Cardiac fibroblast (primary cell): Measurements from ENCODE around the gene KAT7.
"Not testable (repeated sequence)": the region's sequence is repeated elsewhere in the genome, so short reads cannot be mapped to it uniquely, and the experiment has no call there.

Source experiments
- DNase-seq, 2 donors: peaks; one replicate each; pipeline versions ENCODE4 v3.0.0 to v3.0.0-alpha.2; 2010; ENCODE audit warnings: low read depth in 2 of 2
- H3K4me3 ChIP-seq, 2 donors: replicated peaks in 1 of 2; 1 replicate in 1 of 2; 2 replicates in 1 of 2; pipeline ENCODE4 v1.5.1; 2011; ENCODE audit warnings: low read depth in 2 of 2, low read length in 2 of 2, mild to moderate bottlenecking in 2 of 2, moderate library complexity in 1 of 2
- TF ChIP-seq, protein P1 (sequence below): IDR thresholded peaks from one replicate; pipeline ENCODE4 v1.5.1; 2011; ENCODE audit warnings: low read depth, mild to moderate bottlenecking, low read length, inconsistent platforms

Gene KAT7

DNA sequence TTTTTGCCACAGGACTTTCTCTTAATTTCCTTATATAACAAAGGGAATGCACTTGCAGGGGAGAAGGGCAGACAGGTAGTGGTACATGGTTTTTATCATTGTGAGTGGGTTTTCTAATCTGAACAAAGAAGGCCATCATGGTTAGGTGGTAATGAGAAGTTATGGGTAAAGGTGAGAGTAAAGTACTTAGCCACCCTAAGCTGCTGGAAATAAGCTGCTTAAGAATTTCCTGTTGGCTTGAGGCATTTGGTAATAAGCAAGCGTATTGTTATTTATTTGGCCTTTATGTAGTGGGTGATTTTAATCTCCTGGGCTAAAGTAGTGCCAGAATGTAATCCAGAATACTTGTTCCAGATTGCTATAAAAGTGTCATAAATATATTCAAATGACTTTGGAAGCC is 32.3 kb downstream of the KAT7 start:
- no peak overlapping the region for H3K4me3 ChIP-seq
- DNase-seq = no peak
- TF ChIP-seq, protein P1, sequence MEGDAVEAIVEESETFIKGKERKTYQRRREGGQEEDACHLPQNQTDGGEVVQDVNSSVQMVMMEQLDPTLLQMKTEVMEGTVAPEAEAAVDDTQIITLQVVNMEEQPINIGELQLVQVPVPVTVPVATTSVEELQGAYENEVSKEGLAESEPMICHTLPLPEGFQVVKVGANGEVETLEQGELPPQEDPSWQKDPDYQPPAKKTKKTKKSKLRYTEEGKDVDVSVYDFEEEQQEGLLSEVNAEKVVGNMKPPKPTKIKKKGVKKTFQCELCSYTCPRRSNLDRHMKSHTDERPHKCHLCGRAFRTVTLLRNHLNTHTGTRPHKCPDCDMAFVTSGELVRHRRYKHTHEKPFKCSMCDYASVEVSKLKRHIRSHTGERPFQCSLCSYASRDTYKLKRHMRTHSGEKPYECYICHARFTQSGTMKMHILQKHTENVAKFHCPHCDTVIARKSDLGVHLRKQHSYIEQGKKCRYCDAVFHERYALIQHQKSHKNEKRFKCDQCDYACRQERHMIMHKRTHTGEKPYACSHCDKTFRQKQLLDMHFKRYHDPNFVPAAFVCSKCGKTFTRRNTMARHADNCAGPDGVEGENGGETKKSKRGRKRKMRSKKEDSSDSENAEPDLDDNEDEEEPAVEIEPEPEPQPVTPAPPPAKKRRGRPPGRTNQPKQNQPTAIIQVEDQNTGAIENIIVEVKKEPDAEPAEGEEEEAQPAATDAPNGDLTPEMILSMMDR = no peak

DNA sequence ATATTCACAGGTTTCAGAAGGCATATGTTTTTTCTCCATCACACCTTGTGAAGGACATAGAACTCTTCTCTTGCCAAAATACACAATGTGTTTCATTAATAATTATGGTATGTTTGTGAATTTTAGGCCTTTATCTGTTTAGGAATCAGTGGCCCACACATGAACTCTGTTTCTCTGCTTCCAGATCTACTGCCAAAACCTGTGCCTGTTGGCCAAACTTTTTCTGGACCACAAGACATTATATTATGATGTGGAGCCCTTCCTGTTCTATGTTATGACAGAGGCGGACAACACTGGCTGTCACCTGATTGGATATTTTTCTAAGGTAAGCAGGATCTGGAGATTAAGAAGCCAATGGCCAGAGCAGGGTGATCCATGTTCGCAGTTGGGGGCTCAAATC is 33.0 kb downstream of the KAT7 start:
- DNase-seq = no peak
- TF ChIP-seq, protein P1 = no peak
- H3K4me3 ChIP-seq = no peak overlapping the region

DNA sequence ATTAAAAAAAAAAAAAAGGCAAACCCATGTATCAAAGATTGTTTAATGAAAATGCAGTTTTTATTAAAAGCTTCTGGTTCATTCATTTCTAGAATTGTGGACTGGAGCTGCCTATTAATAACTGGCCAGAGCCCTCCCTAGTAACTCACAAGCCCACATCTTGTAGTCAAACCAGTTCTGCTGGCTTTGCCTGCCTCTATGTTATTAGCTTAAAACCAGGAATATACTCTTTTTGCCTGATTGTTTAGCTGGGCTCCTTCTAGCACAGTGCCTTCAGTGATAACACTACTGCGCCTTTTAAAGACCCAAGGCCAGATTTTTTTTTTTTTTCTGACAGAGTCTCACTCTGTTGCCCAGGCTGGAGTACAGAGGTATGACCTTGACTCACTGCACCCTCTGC is 33.4 kb downstream of the KAT7 start:
- DNase-seq = no peak
- H3K4me3 ChIP-seq = no peak overlapping the region
- TF ChIP-seq, protein P1 = no peak

DNA sequence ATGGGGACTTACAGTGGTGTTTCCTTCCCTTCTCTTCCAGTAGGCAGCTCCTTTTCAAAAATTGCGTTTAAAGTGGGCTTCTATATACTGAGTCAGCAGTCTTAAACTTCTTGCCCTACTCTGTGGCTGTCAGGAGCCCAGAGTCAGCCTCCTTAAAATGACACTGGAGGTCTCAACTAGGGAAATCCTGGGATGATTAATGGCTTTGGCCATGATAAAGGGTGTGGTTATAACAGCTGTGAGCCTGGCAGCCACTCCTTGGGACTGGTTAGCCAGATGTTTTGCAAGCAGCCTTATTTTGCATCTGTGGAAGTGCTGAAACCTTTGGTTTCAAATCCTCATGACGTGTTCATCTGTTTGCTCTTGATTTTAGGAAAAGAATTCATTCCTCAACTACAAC is 34.3 kb downstream of the KAT7 start:
- H3K4me3 ChIP-seq = no peak overlapping the region
- peak; percentile 68 to 75 for DNase-seq
- TF ChIP-seq, protein P1 = no peak

DNA sequence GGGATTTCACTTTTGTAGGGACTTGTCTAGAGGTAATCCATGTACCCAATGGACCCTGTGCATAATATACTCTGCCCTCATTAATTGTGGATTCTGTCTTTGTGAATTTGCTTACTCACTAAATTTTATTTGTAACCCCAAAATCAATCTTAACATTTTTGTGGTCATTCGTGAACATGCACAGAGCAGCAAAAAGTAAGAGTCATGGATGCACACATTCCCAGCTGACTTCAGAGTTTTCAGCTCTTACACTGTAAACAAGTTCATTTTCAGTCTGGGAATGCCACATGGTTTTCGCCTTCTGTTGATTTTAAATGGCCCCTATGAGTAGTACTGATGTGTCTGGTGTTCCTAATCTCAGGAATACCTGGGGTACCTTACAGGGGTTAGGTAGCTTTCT is 35.1 kb downstream of the KAT7 start:
- H3K4me3 ChIP-seq = no peak overlapping the region
- TF ChIP-seq, protein P1 = no peak
- DNase-seq = peak in 1 of 2 donors; percentile 11

DNA sequence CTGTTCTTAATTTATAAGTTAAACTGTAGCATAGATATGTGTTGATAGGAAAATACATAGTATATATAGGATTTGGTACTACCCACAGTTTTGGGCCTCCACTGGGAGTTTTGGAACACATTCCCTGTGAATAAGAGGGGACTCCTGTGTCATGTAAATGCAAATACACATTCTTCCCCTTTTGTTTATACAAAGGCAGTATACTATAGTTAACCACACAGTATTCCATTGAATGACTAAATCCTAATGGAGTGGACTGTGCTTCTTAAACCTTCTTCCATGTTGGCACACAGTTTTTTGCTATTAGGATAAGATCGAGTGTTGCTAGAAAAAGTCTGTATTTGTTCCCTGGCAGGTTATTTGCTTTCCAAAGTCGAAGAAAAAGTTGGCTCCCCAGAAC is 37.2 kb downstream of the KAT7 start:
- TF ChIP-seq, protein P1 = no peak
- DNase-seq = no peak
- H3K4me3 ChIP-seq = no peak overlapping the region

DNA sequence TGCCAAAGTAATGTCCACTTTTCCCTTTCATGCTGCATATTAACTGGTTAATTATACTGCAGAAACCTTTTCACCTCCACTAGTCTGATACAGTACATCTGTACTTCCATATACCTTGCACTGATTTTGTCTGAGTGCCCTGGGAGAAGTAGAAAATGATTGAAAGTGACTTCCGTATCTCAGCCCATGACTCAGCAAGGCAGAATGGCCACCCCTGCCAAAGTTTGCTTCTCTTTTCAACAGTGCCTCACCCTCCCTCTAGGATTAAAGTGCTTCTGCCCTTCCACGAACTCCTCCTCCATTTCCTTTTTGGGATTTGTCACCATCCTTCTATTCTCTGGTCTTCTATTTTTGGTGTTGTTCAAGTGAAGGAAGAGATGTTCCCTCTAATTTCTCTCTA is 39.8 kb downstream of the KAT7 start:
- H3K4me3 ChIP-seq = not testable (repeated sequence)

More for the DNA sequence above, 39.8 kb downstream of the KAT7 start:
- peak; percentile 54 to 67 for DNase-seq
